K562 (cell line): ENCODE measurements around the gene LEPR. TPM values are rescaled to one million over a fixed set of nuclear protein-coding genes. Genes with fewer than 3 reads are reported as not detected.

Experiments used
- ADNP ChIP-seq: fragments of 200-800 bp; sonication (Bioruptor generic); IDR thresholded peaks from 2 replicates; pipeline ENCODE4 v1.6.1; 2016; ENCODE audit warnings: missing genetic modification characterization, missing compliant biosample characterization
- HNRNPUL1 ChIP-seq: fragments of 200-400 bp; formaldehyde crosslinking; IDR thresholded peaks from 2 replicates; pipeline ENCODE4 v1.6.1; 2017; ENCODE audit warnings: low read length
- MEIS2 ChIP-seq: fragments of 450-650 bp; IDR thresholded peaks from 2 replicates; pipeline ENCODE4 v1.6.1; 2014; ENCODE audit warnings: mild to moderate bottlenecking; ENCODE audit not compliant: partially characterized antibody
- NCOA2 ChIP-seq, 2 experiments: fragments of 450-650 bp; IDR thresholded peaks; 2 replicates each; pipeline ENCODE4 v1.6.1; 2018; ENCODE audit warnings: mild to moderate bottlenecking in 2 of 2, moderate library complexity in 1 of 2; ENCODE audit not compliant: partially characterized antibody in 2 of 2
- PCBP1 ChIP-seq: fragments of 200-400 bp; formaldehyde crosslinking; IDR thresholded peaks from 2 replicates; pipeline ENCODE4 v1.6.1; 2018; ENCODE audit warnings: mild to moderate bottlenecking, low read depth, low read length; ENCODE audit not compliant: poor library complexity, severe bottlenecking
- RAD21 ChIP-seq, 2 experiments: fragments of 250-450 bp in 1 of 2; fragments of 450-650 bp in 1 of 2; sonication (Bioruptor Pico) in 1 of 2; formaldehyde crosslinking in 1 of 2; IDR thresholded peaks in 1 of 2; conservative IDR thresholded peaks in 1 of 2; 2 replicates each; pipeline versions ENCODE4 v1.4.0 to v1.8.0; 2020 to 2022; ENCODE audit warnings: mild to moderate bottlenecking in 2 of 2, moderate library complexity in 1 of 2
- RBFOX2 ChIP-seq: fragments of 200-400 bp; formaldehyde crosslinking; IDR thresholded peaks from 2 replicates; pipeline ENCODE4 v1.6.1; 2017; ENCODE audit warnings: low read depth, mild to moderate bottlenecking, low read length, moderate library complexity
- RCOR1 ChIP-seq, 2 experiments: IDR thresholded peaks; 2 replicates each; pipeline ENCODE4 v1.6.1; 2012; ENCODE audit warnings: low read depth in 2 of 2, low read length in 2 of 2, borderline replicate concordance in 1 of 2, improper control_type of control experiment in 1 of 2
- SRSF1 ChIP-seq: fragments of 200-400 bp; formaldehyde crosslinking; IDR thresholded peaks from 2 replicates; pipeline ENCODE4 v1.6.1; 2017; ENCODE audit warnings: mild to moderate bottlenecking, low read depth, low read length, moderate library complexity
- SUPT5H ChIP-seq: fragments of 450-650 bp; IDR thresholded peaks from 2 replicates; pipeline ENCODE4 v1.6.1; 2016
- TAF1 ChIP-seq: IDR thresholded peaks from 2 replicates; pipeline ENCODE4 v1.6.1; 2011; ENCODE audit warnings: mild to moderate bottlenecking, low read length, moderate library complexity; ENCODE audit not compliant: insufficient read depth, control insufficient read depth, severe bottlenecking; ENCODE audit errors: extremely low read depth
- polyA plus RNA-seq, 8 experiments: library from polyadenylated mRNA; depleted of rRNA in 4 of 8; stranded (reverse) in 5 of 8; unstranded in 3 of 8; fragments of >200 nt; fragmentation: Nextera tagmentation in 2 of 8; fragmentation: Illumina TruSeq in 1 of 8; extraction: Ambion mirVana in 2 of 8; extraction: Trizol in 1 of 8; gene quantifications; 2 replicates each; pipeline versions ENCODE4 v1.2.1 to v1.2.3, GENCODE V29; 2011 to 2014; ENCODE audit warnings: inconsistent platforms in 1 of 8, missing spikeins in 1 of 8
- total RNA-seq, 7 experiments: library from RNA; depleted of rRNA in 6 of 7; stranded (reverse); fragments of >200 nt in 6 of 7; fragmentation: Illumina TruSeq in 2 of 7; extraction: Trizol in 2 of 7; gene quantifications; 2 replicates each; pipeline versions ENCODE4 v1.2.1 to v1.2.3, GENCODE V29; 2011 to 2021; ENCODE audit warnings: low replicate concordance in 1 of 7
- TF ChIP-seq, protein P1 (sequence below): IDR thresholded peaks from 3 replicates; pipeline ENCODE4 v1.6.1; 2011; ENCODE audit warnings: borderline replicate concordance, mild to moderate bottlenecking; ENCODE audit not compliant: insufficient read length, insufficient read depth
- TF ChIP-seq, protein P2 (sequence below): fragments of 250-450 bp; sonication (Bioruptor Pico); IDR thresholded peaks from 2 replicates; pipeline ENCODE4 v1.5.0; 2022; ENCODE audit warnings: mild to moderate bottlenecking
- TF ChIP-seq, protein P3 (sequence below): sonication (generic); formaldehyde crosslinking; IDR thresholded peaks from 2 replicates; pipeline ENCODE4 v1.8.1; 2023; ENCODE audit warnings: mild to moderate bottlenecking, missing genetic modification reagents
- TF ChIP-seq, protein P4 (sequence below): fragments of 250-450 bp; sonication (Bioruptor Pico); IDR thresholded peaks from 2 replicates; pipeline ENCODE4 v1.5.0; 2021
- TF ChIP-seq, protein P5 (sequence below): fragments of 450-650 bp; IDR thresholded peaks from 2 replicates; pipeline ENCODE4 v1.6.1; 2016

Gene LEPR
- total and polyA plus RNA-seq, 9 of the 15 experiments (the other 6 are each of a cell fraction or from before 2014, with no cell fraction given), result 12.2 to 111 (median 43.1) TPM

DNA sequence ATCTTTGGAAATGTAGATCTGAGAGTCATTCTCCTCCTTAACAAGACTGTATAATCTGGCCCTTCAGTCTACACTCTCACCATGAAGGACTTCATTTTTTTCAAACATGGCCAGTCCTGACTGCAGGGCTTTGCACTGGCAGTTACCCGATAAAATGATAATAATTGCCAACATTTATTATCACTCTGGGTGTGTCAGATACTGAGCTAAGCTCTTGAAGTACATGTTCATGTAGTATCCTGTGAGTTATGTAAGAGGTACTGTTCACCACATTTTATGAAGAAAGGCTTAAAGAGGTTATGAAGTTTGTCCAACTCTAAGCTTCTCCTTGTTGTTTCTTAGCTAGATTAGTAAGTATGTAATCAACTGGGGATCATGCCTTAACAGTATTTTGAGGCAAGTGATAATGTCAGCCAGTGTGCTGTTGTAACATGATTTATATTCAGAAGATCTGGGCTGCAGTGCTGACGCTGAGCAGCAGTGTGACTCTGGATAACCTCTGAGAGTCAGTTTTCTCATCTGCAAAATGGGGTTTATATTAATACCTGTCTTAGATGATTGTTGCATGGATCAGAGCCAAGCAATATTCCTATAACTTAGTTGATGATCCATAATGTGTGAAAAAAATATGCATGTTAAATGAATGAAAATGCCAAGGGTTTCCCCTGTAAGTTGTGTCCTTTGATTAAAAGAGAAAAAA lies 42.1 kb upstream of the LEPR start (continued):
- TF ChIP-seq, protein P1, sequence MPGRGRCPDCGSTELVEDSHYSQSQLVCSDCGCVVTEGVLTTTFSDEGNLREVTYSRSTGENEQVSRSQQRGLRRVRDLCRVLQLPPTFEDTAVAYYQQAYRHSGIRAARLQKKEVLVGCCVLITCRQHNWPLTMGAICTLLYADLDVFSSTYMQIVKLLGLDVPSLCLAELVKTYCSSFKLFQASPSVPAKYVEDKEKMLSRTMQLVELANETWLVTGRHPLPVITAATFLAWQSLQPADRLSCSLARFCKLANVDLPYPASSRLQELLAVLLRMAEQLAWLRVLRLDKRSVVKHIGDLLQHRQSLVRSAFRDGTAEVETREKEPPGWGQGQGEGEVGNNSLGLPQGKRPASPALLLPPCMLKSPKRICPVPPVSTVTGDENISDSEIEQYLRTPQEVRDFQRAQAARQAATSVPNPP, result no peak
- TF ChIP-seq, protein P2, sequence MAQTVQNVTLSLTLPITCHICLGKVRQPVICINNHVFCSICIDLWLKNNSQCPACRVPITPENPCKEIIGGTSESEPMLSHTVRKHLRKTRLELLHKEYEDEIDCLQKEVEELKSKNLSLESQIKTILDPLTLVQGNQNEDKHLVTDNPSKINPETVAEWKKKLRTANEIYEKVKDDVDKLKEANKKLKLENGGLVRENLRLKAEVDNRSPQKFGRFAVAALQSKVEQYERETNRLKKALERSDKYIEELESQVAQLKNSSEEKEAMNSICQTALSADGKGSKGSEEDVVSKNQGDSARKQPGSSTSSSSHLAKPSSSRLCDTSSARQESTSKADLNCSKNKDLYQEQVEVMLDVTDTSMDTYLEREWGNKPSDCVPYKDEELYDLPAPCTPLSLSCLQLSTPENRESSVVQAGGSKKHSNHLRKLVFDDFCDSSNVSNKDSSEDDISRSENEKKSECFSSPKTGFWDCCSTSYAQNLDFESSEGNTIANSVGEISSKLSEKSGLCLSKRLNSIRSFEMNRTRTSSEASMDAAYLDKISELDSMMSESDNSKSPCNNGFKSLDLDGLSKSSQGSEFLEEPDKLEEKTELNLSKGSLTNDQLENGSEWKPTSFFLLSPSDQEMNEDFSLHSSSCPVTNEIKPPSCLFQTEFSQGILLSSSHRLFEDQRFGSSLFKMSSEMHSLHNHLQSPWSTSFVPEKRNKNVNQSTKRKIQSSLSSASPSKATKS, result no peak
- TF ChIP-seq SUPT5H (no peak), RBFOX2 (no peak), MEIS2 (peak; percentile 78), NCOA2 (IDR thresholded peaks at IDR 0.05; ENCODE audit: partially characterized antibody in 2 of 2) (no peak), RCOR1 (IDR thresholded peaks at IDR 0.05; ENCODE audit: borderline replicate concordance in 1 of 2, low read depth in 2 of 2, low read length in 2 of 2) (0 out of 4 replicates have a peak, but pooled peaks of 1 of the 2 experiments have one; percentile 20), TAF1 (no peak), RAD21 (CRISPR knock-in tag; conservative IDR thresholded peaks at IDR 0.05 in 1 of 2, IDR thresholded peaks at IDR 0.05 in 1 of 2) (no peak), SRSF1 (no peak), ADNP (tag) (peak; percentile 90), HNRNPUL1 (no peak), PCBP1 (no peak)
- TF ChIP-seq, protein P3, sequence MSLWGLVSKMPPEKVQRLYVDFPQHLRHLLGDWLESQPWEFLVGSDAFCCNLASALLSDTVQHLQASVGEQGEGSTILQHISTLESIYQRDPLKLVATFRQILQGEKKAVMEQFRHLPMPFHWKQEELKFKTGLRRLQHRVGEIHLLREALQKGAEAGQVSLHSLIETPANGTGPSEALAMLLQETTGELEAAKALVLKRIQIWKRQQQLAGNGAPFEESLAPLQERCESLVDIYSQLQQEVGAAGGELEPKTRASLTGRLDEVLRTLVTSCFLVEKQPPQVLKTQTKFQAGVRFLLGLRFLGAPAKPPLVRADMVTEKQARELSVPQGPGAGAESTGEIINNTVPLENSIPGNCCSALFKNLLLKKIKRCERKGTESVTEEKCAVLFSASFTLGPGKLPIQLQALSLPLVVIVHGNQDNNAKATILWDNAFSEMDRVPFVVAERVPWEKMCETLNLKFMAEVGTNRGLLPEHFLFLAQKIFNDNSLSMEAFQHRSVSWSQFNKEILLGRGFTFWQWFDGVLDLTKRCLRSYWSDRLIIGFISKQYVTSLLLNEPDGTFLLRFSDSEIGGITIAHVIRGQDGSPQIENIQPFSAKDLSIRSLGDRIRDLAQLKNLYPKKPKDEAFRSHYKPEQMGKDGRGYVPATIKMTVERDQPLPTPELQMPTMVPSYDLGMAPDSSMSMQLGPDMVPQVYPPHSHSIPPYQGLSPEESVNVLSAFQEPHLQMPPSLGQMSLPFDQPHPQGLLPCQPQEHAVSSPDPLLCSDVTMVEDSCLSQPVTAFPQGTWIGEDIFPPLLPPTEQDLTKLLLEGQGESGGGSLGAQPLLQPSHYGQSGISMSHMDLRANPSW (CRISPR knock-in tag), result no peak
- TF ChIP-seq, protein P4, sequence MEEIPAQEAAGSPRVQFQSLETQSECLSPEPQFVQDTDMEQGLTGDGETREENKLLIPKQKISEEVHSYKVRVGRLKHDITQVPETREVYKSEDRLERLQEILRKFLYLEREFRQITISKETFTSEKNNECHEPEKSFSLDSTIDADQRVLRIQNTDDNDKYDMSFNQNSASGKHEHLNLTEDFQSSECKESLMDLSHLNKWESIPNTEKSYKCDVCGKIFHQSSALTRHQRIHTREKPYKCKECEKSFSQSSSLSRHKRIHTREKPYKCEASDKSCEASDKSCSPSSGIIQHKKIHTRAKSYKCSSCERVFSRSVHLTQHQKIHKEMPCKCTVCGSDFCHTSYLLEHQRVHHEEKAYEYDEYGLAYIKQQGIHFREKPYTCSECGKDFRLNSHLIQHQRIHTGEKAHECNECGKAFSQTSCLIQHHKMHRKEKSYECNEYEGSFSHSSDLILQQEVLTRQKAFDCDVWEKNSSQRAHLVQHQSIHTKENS (CRISPR knock-in tag), result no peak
- TF ChIP-seq, protein P5, sequence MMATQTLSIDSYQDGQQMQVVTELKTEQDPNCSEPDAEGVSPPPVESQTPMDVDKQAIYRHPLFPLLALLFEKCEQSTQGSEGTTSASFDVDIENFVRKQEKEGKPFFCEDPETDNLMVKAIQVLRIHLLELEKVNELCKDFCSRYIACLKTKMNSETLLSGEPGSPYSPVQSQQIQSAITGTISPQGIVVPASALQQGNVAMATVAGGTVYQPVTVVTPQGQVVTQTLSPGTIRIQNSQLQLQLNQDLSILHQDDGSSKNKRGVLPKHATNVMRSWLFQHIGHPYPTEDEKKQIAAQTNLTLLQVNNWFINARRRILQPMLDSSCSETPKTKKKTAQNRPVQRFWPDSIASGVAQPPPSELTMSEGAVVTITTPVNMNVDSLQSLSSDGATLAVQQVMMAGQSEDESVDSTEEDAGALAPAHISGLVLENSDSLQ, result peak; percentile 36
